Endothelial cell of umbilical vein (primary cell): ENCODE results near the gene CASP6. TPM values are rescaled to one million over a fixed set of nuclear protein-coding genes. Genes with fewer than 3 reads are reported as not detected.

Experiments
- BruUV-seq: library from RNA; stranded (reverse); fragments of 400-500 nt; replicated peaks from 2 replicates; lab custom pipeline; 2021; lab: Mats Ljungman, UMichigan
- CTCF ChIA-PET: fragments of 300-600, 350-600 bp; sonication (Branson Sonifier 250); formaldehyde crosslinking; loops from one replicate; lab custom pipeline; 2021; ENCODE audit warnings: antibody characterized with exemption, inconsistent platforms; lab: Charles Lee
- POLR2A ChIA-PET: fragments of 300-600, 350-600 bp; sonication (Branson Sonifier 250); formaldehyde crosslinking; loops from one replicate; lab custom pipeline; 2021; ENCODE audit warnings: antibody characterized with exemption, inconsistent platforms; lab: Charles Lee
- DNase-seq: peaks from one replicate; pipeline ENCODE4 v3.0.0-alpha.2; 2011; ENCODE audit warnings: low read depth, low spot score
- FAIRE-seq: peaks from 2 replicates; lab custom pipeline; 2011; peaks lifted over from hg19 to GRCh38; lab: Jason Lieb, UNC
- H2AFZ ChIP-seq: 2 replicates; pipeline ENCODE4 v1.6.0; 2012; ENCODE audit warnings: low read depth, low read length, control low read depth, inconsistent platforms
- H3K27ac ChIP-seq: 2 replicates; pipeline ENCODE4 v1.5.1; 2011; ENCODE audit warnings: low read depth, mild to moderate bottlenecking, control low read depth, low read length, moderate library complexity; ENCODE audit not compliant: insufficient read depth
- H3K27me3 ChIP-seq, 2 experiments: 2 replicates each; pipeline versions ENCODE4 v1.6.0 to v1.6.1; 2011; ENCODE audit warnings: low read length in 2 of 2, mixed read lengths in 1 of 2; ENCODE audit not compliant: control insufficient read depth in 2 of 2, insufficient read depth in 2 of 2
- H3K36me3 ChIP-seq, 2 experiments: 2 replicates in 1 of 2; 3 replicates in 1 of 2; pipeline ENCODE4 v1.5.1; 2011; ENCODE audit warnings: low read length in 2 of 2, mild to moderate bottlenecking in 1 of 2, moderate library complexity in 1 of 2; ENCODE audit not compliant: control insufficient read depth in 2 of 2, insufficient read depth in 2 of 2; ENCODE audit errors: extremely low read depth in 1 of 2
- H3K4me1 ChIP-seq: 3 replicates; pipeline ENCODE4 v1.5.1; 2011; ENCODE audit warnings: mild to moderate bottlenecking, low read length; ENCODE audit not compliant: control insufficient read depth, insufficient read depth; ENCODE audit errors: extremely low read depth
- H3K4me2 ChIP-seq: 2 replicates; pipeline ENCODE4 v1.6.1; 2011; ENCODE audit warnings: low read length, control low read depth, mixed read lengths; ENCODE audit not compliant: insufficient read depth
- H3K4me3 ChIP-seq, 3 experiments: fragments of 200-600 bp in 1 of 3; sonication (generic), shearing (Covaris generic) in 1 of 3; replicated peaks in 1 of 3; 2 replicates each; pipeline ENCODE4 v1.5.1; 2011 to 2016; ENCODE audit warnings: control low read depth in 3 of 3, low read length in 3 of 3, mild to moderate bottlenecking in 2 of 3, inconsistent platforms in 1 of 3, low read depth in 1 of 3, moderate library complexity in 1 of 3; ENCODE audit not compliant: insufficient read depth in 1 of 3
- H3K79me2 ChIP-seq: 2 replicates; pipeline ENCODE4 v1.6.0; 2012; ENCODE audit warnings: low read length, inconsistent platforms; ENCODE audit not compliant: control insufficient read depth, insufficient read depth
- H3K9ac ChIP-seq: replicated peaks from 2 replicates; pipeline ENCODE3; 2011; ENCODE audit warnings: low read length, control low read depth; ENCODE audit not compliant: insufficient read depth; ENCODE audit errors: extremely low read depth
- H3K9me1 ChIP-seq: replicated peaks from 3 replicates; pipeline ENCODE4 v1.6.0; 2011; ENCODE audit warnings: mild to moderate bottlenecking, low read length; ENCODE audit not compliant: control insufficient read depth, insufficient read depth; ENCODE audit errors: extremely low read depth
- H3K9me3 ChIP-seq: replicated peaks from 2 replicates; pipeline ENCODE4 v1.5.1; 2012; ENCODE audit warnings: low read length, inconsistent platforms; ENCODE audit not compliant: control insufficient read depth, insufficient read depth
- H4K20me1 ChIP-seq: replicated peaks from 2 replicates; pipeline ENCODE3; 2011; ENCODE audit warnings: mild to moderate bottlenecking, low read length; ENCODE audit not compliant: control insufficient read depth, insufficient read depth; ENCODE audit errors: extremely low read depth
- CTCF ChIP-seq, 2 donors: IDR thresholded peaks; 1 replicate in 1 of 2; 2 replicates in 1 of 2; pipeline ENCODE4 v1.5.1; 2011; ENCODE audit warnings: low read length in 2 of 2, mild to moderate bottlenecking in 2 of 2, moderate library complexity in 2 of 2, control low read depth in 1 of 2, inconsistent platforms in 1 of 2, low read depth in 1 of 2; ENCODE audit not compliant: insufficient read depth in 1 of 2; ENCODE audit errors: extremely low read depth in 1 of 2
- EZH2 ChIP-seq: IDR thresholded peaks from 2 replicates; pipeline ENCODE4 v1.6.1; 2012; ENCODE audit warnings: borderline replicate concordance, low read depth, mild to moderate bottlenecking, moderate library complexity, low read length, inconsistent platforms; ENCODE audit not compliant: severe bottlenecking
- FOS ChIP-seq: IDR thresholded peaks from 2 replicates; pipeline ENCODE4 v1.6.1; 2011; ENCODE audit warnings: mild to moderate bottlenecking, low read length, moderate library complexity, borderline replicate concordance; ENCODE audit not compliant: insufficient read depth
- GATA2 ChIP-seq: IDR thresholded peaks from 2 replicates; pipeline ENCODE4 v1.7.0; 2011; ENCODE audit warnings: low read depth, mild to moderate bottlenecking, moderate library complexity, mixed read lengths, low read length; ENCODE audit not compliant: insufficient read length, insufficient read depth
- MAX ChIP-seq: IDR thresholded peaks from 2 replicates; pipeline ENCODE4 v1.6.1; 2011; ENCODE audit not compliant: insufficient read depth, insufficient read length
- MYC ChIP-seq: IDR thresholded peaks from one replicate; pipeline ENCODE4 v1.6.1; 2011; ENCODE audit warnings: mild to moderate bottlenecking, low read depth, low read length
- POLR2A ChIP-seq: IDR thresholded peaks from 2 replicates; pipeline ENCODE4 v1.6.1; 2012; ENCODE audit warnings: low read depth, mild to moderate bottlenecking, control low read depth, low read length
- POLR2AphosphoS5 ChIP-seq: IDR thresholded peaks from 2 replicates; pipeline ENCODE4 v1.6.1; 2012; ENCODE audit warnings: low read depth, mild to moderate bottlenecking, control low read depth, low read length, moderate library complexity; ENCODE audit not compliant: insufficient read depth
- dilution Hi-C: fragments of 300-500 bp; cut with MboI; formaldehyde crosslinking; loops from one replicate; pipeline ENCODE4 v1.15.0; 2019; ENCODE audit warnings: low sequenced_read_pairs; ENCODE audit not compliant: extremely low pct_ligation_motif_present
- intact Hi-C: fragments of 100-400 bp; cut with micrococcal nuclease; formaldehyde crosslinking; loops from one replicate; pipeline ENCODE4 v1.10.0; 2022
- polyA plus RNA-seq, 4 experiments: library from polyadenylated mRNA; depleted of rRNA in 3 of 4; stranded (reverse) in 3 of 4; unstranded in 1 of 4; fragments of >200 nt; gene quantifications; 2 replicates each; pipeline versions ENCODE4 v1.2.1 to v1.2.3, GENCODE V29; 2011 to 2012; ENCODE audit warnings: missing spikeins in 1 of 4
- total RNA-seq: library from RNA; stranded (reverse); gene quantifications from 2 replicates; pipeline ENCODE4 v1.2.3, GENCODE V29; 2021

Gene CASP6
- total and polyA plus RNA-seq, 2 donors (not counting 3 experiments of a cell fraction or from before 2014, with no cell fraction given): 35.4 to 52.1 TPM

GRCh38 chr4:109675181-109675580, 28.1 kb downstream of the CASP6 start:
- Histone ChIP-seq H2AFZ (no peak overlapping the region), H3K4me3 (no peak overlapping the region), H3K9me3 (no peaks in the 10 kb centered on the region), H3K9ac (no peak overlapping the region), H3K27me3 (no peaks in the 10 kb centered on the region), H3K4me2 (no peak overlapping the region), H3K4me1 (no peaks in the 10 kb centered on the region), H3K79me2 (no peaks in the 10 kb centered on the region), H4K20me1 (no peaks in the 10 kb centered on the region), H3K36me3 (no peaks in the 10 kb centered on the region), H3K9me1 (no peaks in the 10 kb centered on the region), H3K27ac (no peak overlapping the region)
- DNase-seq (no peak), FAIRE-seq (no peak)
- intact Hi-C loops: no loop called here
- dilution Hi-C loops: no loop called here
- ChIA-PET CTCF (no interaction called here), POLR2A (no interaction called here)
- no peak for TF ChIP-seq EZH2
- TF ChIP-seq POLR2AphosphoS5: no peak
- no peak for TF ChIP-seq MAX
- TF ChIP-seq CTCF (IDR thresholded peaks at IDR 0.05; ENCODE audit: extremely low read depth in 1 of 2, insufficient read depth in 1 of 2, low read depth in 1 of 2, low read length in 2 of 2): no peak
- no peak for TF ChIP-seq FOS
- no peak for TF ChIP-seq POLR2A
- no peak for TF ChIP-seq MYC
- no peak for TF ChIP-seq GATA2
- no TSS peak for BruUV-seq
